Right kidney (tissue), 1 donor: Measurements from ENCODE around the gene TMEM168.
"Not testable (repeated sequence)": the region's sequence is repeated elsewhere in the genome, so short reads cannot be mapped to it uniquely, and the experiment has no call there.

ENCODE experiments used
- DNase-seq: peaks from one replicate; pipeline ENCODE4 v3.0.0-alpha.2; 2016

The TMEM168 gene

GRCh38 chr7:112784603-112785002, 5.6 kb downstream of the TMEM168 start:
- no peak for DNase-seq

DNA sequence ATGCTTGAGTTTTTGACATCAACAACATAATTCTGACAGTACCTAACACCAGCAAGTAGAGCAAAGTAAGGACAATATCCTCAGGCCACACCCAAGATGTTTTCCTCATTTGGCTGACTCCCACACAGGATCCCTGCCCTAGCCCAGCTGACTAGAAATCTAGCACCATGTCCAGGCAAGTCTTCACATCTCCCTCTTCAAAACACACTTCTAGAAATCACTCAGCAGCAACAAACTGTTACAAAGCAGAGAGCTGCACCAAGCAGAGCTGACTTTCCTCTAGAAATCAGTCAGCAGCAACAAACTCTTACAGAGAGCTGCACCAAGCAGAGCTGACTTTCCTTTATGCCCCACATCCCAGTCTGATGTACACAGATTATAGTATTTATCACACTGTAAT, 7.7 kb downstream of the TMEM168 start:
- DNase-seq: no peak

DNA sequence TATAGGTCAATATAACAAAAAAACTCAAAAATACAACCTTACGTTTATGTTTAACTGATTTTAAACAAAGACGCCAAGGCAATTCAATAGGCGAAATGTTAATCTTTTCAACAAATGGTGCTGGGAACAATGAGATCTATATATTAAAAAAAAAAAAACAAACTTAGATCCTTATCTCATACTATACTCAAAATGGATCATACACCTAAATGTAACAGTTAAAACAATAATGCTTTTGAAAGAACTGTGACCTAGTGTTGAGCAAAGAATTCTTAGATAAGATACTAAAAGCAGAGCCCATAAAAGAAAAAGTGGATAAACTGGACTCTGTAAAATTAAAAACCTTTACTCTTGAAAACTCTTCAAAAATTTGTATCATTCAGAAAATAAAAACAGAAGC, 8.6 kb downstream of the TMEM168 start:
- DNase-seq: no peak

DNA sequence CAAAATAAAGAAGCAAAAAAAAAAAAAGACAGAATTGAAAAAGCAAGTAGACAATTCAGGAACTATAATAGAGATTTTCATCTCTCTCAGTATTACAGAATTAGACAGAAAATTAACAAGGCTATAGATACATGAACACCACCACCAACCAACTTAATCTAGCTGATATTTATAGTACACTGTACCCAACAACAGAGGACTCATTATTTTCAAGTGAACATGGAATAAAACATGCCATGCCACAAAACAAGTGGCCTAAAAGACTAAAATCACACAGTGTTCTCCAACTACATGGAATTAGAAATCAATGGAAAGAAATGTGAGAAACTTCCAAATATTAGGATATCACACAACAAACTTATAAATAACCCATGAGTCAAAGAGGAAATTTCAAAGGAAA, 9.1 kb downstream of the TMEM168 start:
- DNase-seq: no peak

DNA sequence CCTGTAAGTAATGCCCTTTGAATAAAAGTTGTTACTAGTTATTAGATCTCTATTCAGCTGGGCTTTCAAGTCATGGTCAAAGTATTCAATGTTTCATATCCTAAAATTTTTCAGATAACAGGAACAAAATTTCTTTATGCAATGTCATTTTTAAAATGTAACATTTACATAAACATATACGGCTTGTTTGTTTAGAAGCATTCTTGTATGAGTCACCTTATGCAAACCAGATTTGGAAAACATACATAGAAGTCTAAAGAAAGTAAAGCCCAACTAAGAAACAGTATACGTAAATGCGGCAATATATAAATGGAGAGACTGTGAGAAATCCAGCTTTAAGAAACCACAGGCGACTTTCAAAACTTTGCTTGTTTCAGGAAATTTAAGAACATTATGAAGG, 10.5 kb downstream of the TMEM168 start:
- no peak for DNase-seq

GRCh38 chr7:112777406-112777805, 12.8 kb downstream of the TMEM168 start:
- no peak for DNase-seq

DNA sequence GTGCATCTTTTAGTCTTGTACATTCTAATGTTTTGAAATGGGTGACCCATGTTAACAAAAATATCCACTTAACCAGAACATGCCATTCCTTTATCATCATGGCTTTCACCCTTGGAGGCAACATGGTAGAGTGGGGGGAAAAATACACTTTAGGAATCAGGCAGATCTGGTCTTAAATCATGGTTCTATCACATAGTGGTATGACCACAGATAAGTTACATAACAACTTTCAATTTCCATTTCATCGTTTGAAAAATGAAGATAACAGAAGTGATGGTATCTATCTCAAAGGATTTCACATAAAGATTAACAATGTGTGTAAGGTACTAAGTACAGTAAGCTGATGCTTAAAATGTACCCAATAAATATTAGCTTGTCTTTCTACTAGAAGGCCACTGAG, 19.0 kb downstream of the TMEM168 start:
- no peak for DNase-seq

DNA sequence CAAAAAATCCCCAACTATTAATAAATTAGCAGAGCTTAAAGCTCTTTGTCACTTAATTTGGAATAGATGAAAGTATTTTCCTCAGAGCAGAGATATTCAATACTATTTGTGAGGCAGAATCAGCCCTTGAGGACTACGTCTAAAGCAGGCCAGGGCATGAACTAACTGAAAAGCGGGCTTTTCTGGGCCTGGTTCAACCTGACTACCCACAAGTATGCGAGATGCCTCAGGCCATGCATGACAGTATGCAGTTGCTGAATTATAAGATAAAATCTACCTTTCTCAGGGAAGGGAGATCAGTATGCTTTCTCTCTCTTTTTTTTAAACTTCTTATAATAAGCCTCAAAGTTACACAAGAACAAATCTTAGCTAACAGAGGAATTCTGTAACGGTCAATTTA, 20.1 kb downstream of the TMEM168 start:
- DNase-seq: no peak

GRCh38 chr7:112765105-112765504, 25.1 kb downstream of the TMEM168 start:
- no peak for DNase-seq

DNA sequence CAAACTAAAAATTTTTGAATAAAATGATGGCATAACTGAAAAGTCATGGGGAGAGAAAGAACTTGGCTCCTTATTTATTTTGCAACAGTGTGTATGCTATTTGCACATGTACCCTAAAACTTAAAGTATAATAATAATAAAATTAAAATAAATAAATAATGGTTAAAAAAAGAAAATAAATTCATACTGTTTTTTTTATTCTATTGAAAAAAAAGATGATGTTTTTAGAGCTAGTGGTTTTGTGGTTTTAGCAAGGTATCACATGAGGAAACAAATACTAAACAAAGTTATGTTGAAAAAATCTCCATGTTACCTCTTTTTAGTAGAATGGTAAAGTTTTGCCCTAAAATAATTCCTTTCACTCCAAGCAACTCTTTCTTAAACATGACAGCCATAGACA, 26.2 kb downstream of the TMEM168 start:
- no peak for DNase-seq

DNA sequence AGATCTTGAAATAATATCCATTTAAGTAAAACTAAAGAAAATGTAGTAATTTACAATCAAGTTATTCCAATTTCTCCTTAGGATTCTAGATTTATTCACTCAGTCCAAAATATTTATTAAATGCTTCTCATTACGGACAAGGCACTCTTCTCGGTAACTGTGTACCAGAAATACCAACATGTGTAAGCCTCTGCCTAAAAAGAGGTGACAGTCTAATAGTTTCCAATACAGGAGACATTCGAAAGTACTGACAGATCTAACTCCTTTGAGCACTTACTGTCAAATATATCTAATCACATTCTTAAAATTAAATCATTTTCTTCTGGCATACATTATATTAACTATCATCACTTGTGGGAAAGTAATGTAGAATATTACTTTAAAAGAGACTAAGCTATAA, 26.9 kb downstream of the TMEM168 start:
- no peak for DNase-seq

DNA sequence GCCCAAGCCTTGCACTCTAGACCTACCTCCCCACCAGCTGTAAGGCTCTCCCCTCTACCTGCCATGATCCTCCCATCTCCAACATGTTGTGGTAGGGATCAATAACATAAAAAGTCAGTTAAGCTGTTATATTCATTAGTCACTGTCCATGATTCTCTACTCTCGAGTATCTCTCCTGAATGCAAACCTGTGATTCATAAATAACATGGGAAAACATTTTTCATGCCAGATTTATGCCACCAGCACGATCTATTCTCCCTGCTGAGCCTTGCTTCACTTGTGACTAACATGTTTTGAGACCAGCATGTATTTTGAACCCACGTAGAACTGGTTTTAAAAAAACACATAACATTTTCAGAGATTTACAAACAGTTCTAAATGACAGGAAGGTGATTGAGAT, 30.3 kb downstream of the TMEM168 start:
- DNase-seq: no peak

GRCh38 chr7:112757337-112757736, 32.9 kb downstream of the TMEM168 start:
- no peak for DNase-seq

DNA sequence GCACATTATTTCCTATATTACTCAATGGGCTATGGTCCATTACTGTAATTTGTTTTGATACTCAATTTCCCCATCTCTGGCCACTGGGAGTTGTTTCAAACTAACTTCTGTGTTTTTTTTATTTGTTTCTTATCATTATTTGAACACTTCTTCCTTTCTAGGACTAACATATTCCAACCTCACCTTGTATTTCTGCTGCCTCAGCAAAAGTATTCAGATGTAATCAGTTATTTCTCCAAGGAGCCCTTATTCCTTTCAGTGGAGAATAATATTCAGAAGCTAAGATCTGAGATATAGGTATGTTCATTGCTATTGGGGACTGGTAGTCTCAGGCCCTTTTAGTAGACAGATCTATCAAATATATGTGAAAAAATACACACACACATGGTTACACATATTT, 36.9 kb downstream of the TMEM168 start:
- DNase-seq: no peak

GRCh38 chr7:112752576-112752975, 37.6 kb downstream of the TMEM168 start:
- no peak for DNase-seq

- DNase-seq: no peak
Measured at GRCh38 chr7:112749775-112750174, 40.4 kb downstream of the TMEM168 start.

- no peak for DNase-seq
Measured at GRCh38 chr7:112748381-112748780, 41.8 kb downstream of the TMEM168 start.

- DNase-seq: no peak
Measured at GRCh38 chr7:112745635-112746034, 44.6 kb downstream of the TMEM168 start.

GRCh38 chr7:112744818-112745217, 45.4 kb downstream of the TMEM168 start:
- no peak for DNase-seq

DNA sequence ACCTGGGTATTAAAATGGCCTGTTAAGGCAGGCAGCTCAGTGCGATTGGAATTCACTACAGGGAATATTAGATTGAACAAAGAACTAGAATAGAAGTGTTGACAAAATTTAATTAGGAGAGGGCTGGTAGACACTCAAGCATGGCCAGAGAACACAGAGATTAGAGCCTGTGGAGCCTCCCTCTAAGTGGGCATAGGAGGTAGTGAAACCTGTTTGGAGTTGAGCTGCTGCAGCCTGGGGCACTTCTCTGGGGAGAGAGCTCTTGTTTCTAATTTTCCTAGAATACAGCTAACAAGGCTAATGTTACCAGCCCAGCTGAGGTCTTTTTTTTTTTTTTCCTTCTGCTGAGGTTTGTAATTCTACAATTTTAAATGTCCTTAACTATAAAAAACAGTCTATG, 46.4 kb downstream of the TMEM168 start:
- DNase-seq: no peak

DNA sequence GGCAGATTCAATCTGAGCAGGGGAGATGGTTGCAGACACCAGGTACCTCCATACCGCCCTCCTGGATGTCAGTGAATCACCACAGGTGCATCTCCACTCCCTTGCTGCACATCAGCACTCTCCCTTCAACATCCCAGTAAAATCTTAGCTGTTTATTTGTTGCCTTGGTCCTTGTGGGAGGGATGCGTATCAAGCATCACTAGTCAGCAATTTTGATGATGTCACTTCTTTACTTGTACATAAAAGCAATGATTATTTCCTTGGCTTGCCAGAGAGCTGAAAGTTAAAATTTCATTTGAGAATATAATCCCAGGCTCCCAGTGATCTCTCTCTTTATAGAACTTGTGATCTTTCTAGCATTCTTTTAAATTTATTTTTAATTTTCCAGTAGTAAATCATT, 49.5 kb downstream of the TMEM168 start:
- no peak for DNase-seq

DNA sequence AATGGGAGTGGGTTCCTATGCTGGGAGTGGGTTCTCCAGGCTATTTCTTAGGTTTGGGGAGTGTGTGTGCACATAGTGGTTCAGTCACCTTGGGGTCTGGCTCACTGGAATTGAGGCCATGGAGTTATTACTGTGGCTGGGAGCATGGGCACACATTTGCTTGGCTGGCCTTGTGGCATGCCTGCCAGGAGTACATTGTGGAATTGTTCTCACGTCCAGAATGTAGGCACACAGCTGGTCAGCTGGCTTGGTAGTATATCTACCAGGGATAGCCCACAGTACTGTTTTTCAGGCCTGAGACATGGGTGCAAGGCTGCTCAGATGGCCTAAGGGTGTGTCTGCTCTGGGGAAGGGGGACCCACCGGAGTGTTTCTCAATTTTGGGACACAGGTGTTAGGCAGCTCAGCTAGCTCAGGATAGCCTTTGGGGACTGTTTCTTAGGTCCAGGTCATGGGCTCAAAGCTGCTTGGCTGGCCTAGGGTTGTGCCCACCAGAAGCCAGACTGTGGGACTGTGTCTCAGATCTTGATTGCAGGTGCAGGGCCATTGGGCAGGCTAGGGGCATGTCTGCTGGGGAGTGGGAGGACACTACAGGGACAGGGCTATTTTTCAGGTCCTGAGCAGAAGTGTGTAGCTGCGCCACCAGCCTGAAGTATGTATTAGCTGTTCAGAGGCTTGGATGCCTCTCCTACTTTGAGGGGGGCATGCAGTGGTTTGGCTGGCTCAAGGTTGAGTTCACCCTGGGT, 50.6 kb downstream of the TMEM168 start:
- DNase-seq: no peak

- no peak for DNase-seq
Measured at GRCh38 chr7:112735261-112735660, 54.9 kb downstream of the TMEM168 start.

DNA sequence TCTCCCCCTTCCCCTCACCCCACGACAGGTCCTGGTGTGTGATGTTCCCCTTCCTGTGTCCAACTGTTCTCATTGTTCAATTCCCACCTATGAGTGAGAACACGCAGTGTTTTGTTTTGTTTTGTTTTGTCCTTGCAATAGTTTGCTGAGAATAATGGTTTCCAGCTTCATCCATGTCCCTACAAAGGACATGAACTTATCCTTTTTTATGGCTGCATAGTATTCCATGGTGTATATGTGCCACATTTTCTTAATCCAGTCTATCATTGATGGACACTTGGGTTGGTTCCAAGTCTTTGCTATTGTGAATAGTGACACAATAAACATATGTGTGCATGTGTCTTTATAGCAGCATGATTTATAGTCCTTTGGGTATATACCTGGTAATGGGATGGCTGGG, 58.9 kb downstream of the TMEM168 start:
- not testable (repeated sequence) for DNase-seq

DNA sequence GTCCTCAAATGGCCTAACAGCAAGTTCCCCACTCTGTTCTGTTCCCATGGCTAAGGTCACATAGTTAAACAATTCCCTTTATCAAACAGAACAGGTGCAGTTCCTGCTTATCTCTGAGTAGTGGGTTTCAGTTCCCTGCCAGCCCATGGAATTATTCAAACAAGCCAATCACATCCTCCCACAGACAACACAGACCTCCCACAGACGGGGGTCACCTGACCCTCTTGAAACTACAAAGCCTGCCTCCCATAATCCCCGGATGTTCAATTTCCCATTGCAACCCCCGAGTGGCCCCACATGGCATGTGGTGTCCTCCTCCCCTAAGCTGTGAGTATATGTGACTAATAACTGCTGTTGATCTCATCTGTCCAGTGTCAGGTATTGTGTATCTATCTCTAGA, 64.1 kb downstream of the TMEM168 start:
- no peak for DNase-seq
